ENCODE measurements around the gene SORT1.

The SORT1 gene

GRCh38 chr1:109259674-109260557 is 137.8 kb downstream of the SORT1 start:
- no peak for DNase-seq (ENCODE audit: low spot score)
